Chondrocyte (in vitro differentiated cells): Measurements from ENCODE around the gene ECM2. TPM values are rescaled to one million over a fixed set of nuclear protein-coding genes. Genes with fewer than 3 reads are reported as not detected.
A peak's percentile ranks its signal among the peaks of the same experiment; 100 is the strongest.

Experiments used
- DNase-seq: peaks from one replicate; pipeline ENCODE4 v3.0.0; 2021; ENCODE audit warnings: mixed read lengths, low spot score
- H3K27ac Mint-ChIP-seq: one replicate; pipeline ENCODE4 v1.8.0; 2021; ENCODE audit warnings: mild to moderate bottlenecking, moderate library complexity, mixed read lengths; ENCODE audit not compliant: unreplicated experiment
- H3K27me3 Mint-ChIP-seq: 2 replicates; pipeline ENCODE4 v1.8.0; 2021; ENCODE audit warnings: low read depth, mixed read lengths
- H3K36me3 Mint-ChIP-seq: 2 replicates; pipeline ENCODE4 v1.8.0; 2021; ENCODE audit warnings: low read depth, mixed read lengths
- H3K4me1 Mint-ChIP-seq: 2 replicates; pipeline ENCODE4 v1.8.0; 2021; ENCODE audit warnings: low read depth, mild to moderate bottlenecking, mixed read lengths
- H3K4me3 Mint-ChIP-seq: one replicate; pipeline ENCODE4 v1.8.0; 2021; ENCODE audit warnings: mild to moderate bottlenecking, moderate library complexity, mixed read lengths; ENCODE audit not compliant: unreplicated experiment
- H3K9me3 Mint-ChIP-seq: 2 replicates; pipeline ENCODE4 v1.8.0; 2021; ENCODE audit warnings: low read depth, mixed read lengths
- total RNA-seq: library from RNA; stranded (reverse); gene quantifications from 3 replicates; pipeline ENCODE4 v1.2.1, GENCODE V29; 2021
- TF ChIP-seq, protein P1 (sequence below): fragments of 200-600 bp; sonication (generic); IDR thresholded peaks from 2 replicates; pipeline ENCODE4 v1.5.0; 2021; ENCODE audit warnings: antibody characterized with exemption, mild to moderate bottlenecking, moderate library complexity

ECM2 gene
- total RNA-seq, 1 donor from 2014 or later, result 34.2 TPM

DNA sequence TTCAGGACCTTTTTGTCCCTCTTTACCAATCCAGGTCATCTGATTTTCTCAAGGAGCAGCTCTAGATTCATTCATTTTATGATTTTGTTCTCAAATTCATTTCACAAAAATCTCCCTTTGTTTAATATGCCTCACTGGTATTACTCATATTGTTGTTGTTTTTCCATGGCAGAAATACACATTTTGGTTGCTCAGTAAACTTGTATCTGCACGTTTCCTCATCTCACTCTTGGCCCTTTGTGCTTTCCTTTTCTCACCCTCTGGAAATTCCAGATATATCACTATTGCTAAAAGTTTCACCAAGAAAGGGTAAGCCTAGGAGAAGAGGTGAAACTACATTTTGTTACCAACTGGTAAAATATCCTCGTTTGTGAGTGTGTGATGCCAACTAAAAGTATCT lies 68.3 kb downstream of the ECM2 start:
- Mint-ChIP-seq H3K4me3 (no peak overlapping the region), H3K27ac (no peak overlapping the region), H3K36me3 (peaks cover 28% of the 10 kb centered on the region), H3K4me1 (peaks cover 29% of the 10 kb centered on the region), H3K27me3 (no peaks in the 10 kb centered on the region), H3K9me3 (no peaks in the 10 kb centered on the region)
- no peak for DNase-seq
- TF ChIP-seq, protein P1, sequence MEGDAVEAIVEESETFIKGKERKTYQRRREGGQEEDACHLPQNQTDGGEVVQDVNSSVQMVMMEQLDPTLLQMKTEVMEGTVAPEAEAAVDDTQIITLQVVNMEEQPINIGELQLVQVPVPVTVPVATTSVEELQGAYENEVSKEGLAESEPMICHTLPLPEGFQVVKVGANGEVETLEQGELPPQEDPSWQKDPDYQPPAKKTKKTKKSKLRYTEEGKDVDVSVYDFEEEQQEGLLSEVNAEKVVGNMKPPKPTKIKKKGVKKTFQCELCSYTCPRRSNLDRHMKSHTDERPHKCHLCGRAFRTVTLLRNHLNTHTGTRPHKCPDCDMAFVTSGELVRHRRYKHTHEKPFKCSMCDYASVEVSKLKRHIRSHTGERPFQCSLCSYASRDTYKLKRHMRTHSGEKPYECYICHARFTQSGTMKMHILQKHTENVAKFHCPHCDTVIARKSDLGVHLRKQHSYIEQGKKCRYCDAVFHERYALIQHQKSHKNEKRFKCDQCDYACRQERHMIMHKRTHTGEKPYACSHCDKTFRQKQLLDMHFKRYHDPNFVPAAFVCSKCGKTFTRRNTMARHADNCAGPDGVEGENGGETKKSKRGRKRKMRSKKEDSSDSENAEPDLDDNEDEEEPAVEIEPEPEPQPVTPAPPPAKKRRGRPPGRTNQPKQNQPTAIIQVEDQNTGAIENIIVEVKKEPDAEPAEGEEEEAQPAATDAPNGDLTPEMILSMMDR, result no peak

DNA sequence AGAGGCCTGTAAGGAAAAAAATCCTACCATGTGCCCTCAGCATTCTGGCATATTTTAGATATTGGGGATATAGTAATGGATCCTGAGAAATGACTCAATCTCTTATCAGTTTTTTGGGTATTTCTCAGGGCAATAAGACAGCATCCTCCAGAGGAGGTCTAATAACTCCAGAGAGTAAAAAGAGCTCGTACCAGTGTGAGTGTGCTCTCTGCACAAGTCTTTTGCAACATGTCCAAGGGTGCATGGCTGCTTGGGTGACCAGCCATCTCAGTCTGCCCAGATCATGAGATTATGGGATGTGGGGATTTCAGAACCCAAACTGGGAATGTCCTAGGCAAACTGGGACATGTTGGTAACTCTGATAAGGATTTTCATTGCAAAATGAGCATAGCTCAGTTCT lies 68.7 kb downstream of the ECM2 start:
- TF ChIP-seq, protein P1, result no peak
- no peak for DNase-seq
- peaks cover 29% of the 10 kb centered on the region for H3K4me1 Mint-ChIP-seq
- no peaks in the 10 kb centered on the region for H3K9me3 Mint-ChIP-seq
- H3K27ac Mint-ChIP-seq, result no peak overlapping the region
- no peaks in the 10 kb centered on the region for H3K27me3 Mint-ChIP-seq
- H3K4me3 Mint-ChIP-seq, result no peak overlapping the region
- peaks cover 30% of the 10 kb centered on the region for H3K36me3 Mint-ChIP-seq

- H3K4me3 Mint-ChIP-seq, result no peak overlapping the region
- DNase-seq, result no peak
- H3K9me3 Mint-ChIP-seq, result no peaks in the 10 kb centered on the region
- H3K4me1 Mint-ChIP-seq, result peaks cover 29% of the 10 kb centered on the region
- TF ChIP-seq, protein P1, result no peak
- H3K36me3 Mint-ChIP-seq, result peaks cover 30% of the 10 kb centered on the region
- no peaks in the 10 kb centered on the region for H3K27me3 Mint-ChIP-seq
- H3K27ac Mint-ChIP-seq, result peak overlapping the region; percentile 95
Observed at GRCh38 chr9:92463984-92464383, 71.8 kb downstream of the ECM2 start.

DNA sequence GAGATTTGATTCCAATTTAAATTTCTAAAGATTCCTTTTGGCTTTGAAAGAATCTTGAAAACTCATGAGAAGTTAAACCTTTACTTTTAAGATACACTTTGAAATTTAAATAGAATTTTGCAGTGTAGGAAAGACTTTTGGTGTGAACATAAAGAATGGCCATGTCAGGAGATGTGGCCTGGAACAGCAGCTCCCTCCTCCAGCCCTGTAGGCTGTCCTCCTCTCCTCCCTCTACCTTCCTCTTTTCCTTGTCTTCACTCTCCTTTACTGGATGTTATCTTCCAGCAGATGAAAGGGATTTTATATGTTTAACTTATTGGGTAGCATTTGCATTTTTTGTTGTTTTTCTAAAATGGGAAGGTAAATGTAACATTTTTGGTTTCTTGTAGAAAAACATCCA lies 72.4 kb downstream of the ECM2 start:
- Mint-ChIP-seq H3K27ac (peak overlapping the region; percentile 95), H3K36me3 (peaks cover 34% of the 10 kb centered on the region), H3K27me3 (no peaks in the 10 kb centered on the region), H3K9me3 (no peaks in the 10 kb centered on the region), H3K4me1 (peaks cover 34% of the 10 kb centered on the region), H3K4me3 (no peak overlapping the region)
- TF ChIP-seq, protein P1, result no peak
- no peak for DNase-seq

DNA sequence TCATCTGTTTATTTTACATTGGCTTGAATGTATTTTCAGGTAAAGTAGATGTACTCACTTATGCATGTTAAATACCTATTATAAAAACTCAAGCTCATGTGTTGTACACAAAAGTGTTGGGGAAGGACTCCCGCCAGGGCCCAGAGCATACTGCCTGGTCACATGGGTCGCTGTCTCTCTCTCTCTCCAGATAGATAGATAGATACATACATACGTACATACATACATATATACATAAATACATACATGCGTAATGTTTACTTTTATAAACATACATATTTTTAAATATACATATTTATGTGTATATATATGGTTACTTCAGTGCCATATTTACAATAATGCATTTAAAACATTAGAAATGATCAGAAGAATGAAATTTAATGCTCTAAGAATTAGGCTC lies 78.2 kb downstream of the ECM2 start:
- H3K4me3 Mint-ChIP-seq, result no peak overlapping the region
- peaks cover 8% of the 10 kb centered on the region for H3K4me1 Mint-ChIP-seq
- no peaks in the 10 kb centered on the region for H3K27me3 Mint-ChIP-seq
- DNase-seq, result no peak
- TF ChIP-seq, protein P1, result no peak
- H3K9me3 Mint-ChIP-seq, result peaks cover 3% of the 10 kb centered on the region
- peaks cover 22% of the 10 kb centered on the region for H3K36me3 Mint-ChIP-seq
- no peak overlapping the region for H3K27ac Mint-ChIP-seq
